ENCODE measurements around the gene LRRTM4. TPM values are rescaled to one million over a fixed set of nuclear protein-coding genes. Genes with fewer than 3 reads are reported as not detected.
"Not testable (repeated sequence)": the region's sequence is repeated elsewhere in the genome, so short reads cannot be mapped to it uniquely, and the experiment has no call there.

Gene LRRTM4
- total RNA-seq, 1 donor from 2014 or later, result 28.8 TPM

- TF ChIP-seq CTCF (IDR thresholded peaks at IDR 0.05; ENCODE audit: unreplicated experiment), result no peak
- H3K4me3 Mint-ChIP-seq, result no peak overlapping the region
- DNase-seq (ENCODE audit: low spot score in 2 of 2, unreplicated experiment in 2 of 2), result no peak
- H3K27ac Mint-ChIP-seq, result no peak overlapping the region
- no peaks in the 10 kb centered on the region for H3K4me1 Mint-ChIP-seq
- peaks cover 13% of the 10 kb centered on the region for H3K27me3 Mint-ChIP-seq (ENCODE audit: low read depth)
- peaks cover 3% of the 10 kb centered on the region for H3K9me3 Mint-ChIP-seq
- no peaks in the 10 kb centered on the region for H3K36me3 Mint-ChIP-seq
These were observed 427.1 kb downstream of the LRRTM4 start for GRCh38 chr2:77095096-77095495.

DNA sequence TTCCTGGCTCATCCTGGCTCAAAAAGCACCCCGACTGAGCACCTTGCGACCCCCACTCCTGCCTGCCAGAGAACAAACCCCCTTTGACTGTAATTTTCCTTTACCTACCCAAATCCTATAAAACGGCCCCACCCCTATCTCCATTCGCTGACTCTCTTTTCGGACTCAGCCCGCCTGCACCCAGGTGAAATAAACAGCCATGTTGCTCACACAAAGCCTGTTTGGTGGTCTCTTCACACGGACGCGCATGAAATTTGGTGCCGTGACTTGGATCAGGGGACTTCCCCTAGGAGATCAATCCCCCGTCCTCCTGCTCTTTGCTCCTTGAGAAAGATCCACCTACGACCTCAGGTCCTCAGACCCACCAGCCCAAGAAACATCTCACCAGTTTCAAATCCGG lies 433.8 kb downstream of the LRRTM4 start:
- H3K9me3 Mint-ChIP-seq; DNase-seq (ENCODE audit: low spot score in 2 of 2, unreplicated experiment in 2 of 2); H3K36me3 Mint-ChIP-seq: not testable (repeated sequence)
- Mint-ChIP-seq H3K4me3 (peak overlapping the region; percentile 68), H3K27ac (peak overlapping the region; percentile 31), H3K4me1 (peaks cover 26% of the 10 kb centered on the region), H3K27me3 (ENCODE audit: low read depth) (peaks cover 37% of the 10 kb centered on the region)

DNA sequence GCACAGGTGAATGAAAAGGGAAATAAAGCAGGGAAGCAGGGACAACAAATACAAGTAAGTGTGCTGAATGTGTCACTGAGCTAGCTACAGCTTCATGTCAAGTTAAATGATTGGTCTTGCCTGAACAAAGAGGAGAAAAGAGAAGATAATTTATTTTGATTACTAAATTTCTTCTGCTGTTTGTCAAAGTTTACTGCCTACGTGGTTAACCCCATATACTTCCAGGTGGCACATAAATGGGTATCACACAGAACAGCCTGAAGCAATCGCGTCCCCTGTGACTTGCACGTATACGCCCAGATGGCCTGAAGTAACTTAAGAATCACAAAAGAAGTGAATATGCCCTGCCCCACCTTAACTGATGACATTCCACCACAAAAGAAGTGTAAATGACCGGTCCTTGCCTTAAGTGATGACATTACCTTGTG lies 434.2 kb downstream of the LRRTM4 start:
- H3K27me3 Mint-ChIP-seq (ENCODE audit: low read depth), result peaks cover 37% of the 10 kb centered on the region
- H3K27ac Mint-ChIP-seq, result no peak overlapping the region
- no peaks in the 10 kb centered on the region for H3K36me3 Mint-ChIP-seq
- H3K4me1 Mint-ChIP-seq, result peaks cover 26% of the 10 kb centered on the region
- peaks cover 5% of the 10 kb centered on the region for H3K9me3 Mint-ChIP-seq
- H3K4me3 Mint-ChIP-seq, result peak overlapping the region; percentile 68
- DNase-seq (ENCODE audit: low spot score in 2 of 2, unreplicated experiment in 2 of 2), result no peak
- no peak for TF ChIP-seq CTCF (IDR thresholded peaks at IDR 0.05; ENCODE audit: unreplicated experiment)

GRCh38 chr2:77086478-77086877 lies 435.7 kb downstream of the LRRTM4 start:
- Mint-ChIP-seq H3K36me3 (no peaks in the 10 kb centered on the region), H3K27ac (no peak overlapping the region), H3K27me3 (ENCODE audit: low read depth) (peaks cover 37% of the 10 kb centered on the region), H3K4me3 (no peak overlapping the region), H3K9me3 (peaks cover 5% of the 10 kb centered on the region), H3K4me1 (peaks cover 26% of the 10 kb centered on the region)
- no peak for TF ChIP-seq CTCF (IDR thresholded peaks at IDR 0.05; ENCODE audit: unreplicated experiment)
- no peak for DNase-seq (ENCODE audit: low spot score in 2 of 2, unreplicated experiment in 2 of 2)

DNA sequence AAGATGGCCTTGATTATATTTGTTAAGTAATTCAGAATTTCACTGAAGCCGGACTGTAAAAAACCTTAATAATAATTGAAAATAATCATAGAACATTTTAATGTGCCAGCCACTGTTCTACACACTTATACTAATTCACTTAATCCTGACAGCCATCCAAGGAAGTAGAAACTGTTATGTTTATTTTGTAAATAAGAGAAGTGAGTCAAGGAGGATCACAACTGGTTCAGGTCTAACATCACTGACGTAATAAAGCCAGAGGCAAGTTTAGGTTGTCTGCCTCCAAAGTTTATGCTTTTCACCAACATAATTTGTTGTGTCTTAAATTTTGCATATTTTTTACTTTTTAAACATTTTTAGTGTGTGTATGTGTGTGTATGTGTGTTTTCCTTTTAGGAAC lies 436.1 kb downstream of the LRRTM4 start:
- TF ChIP-seq CTCF (IDR thresholded peaks at IDR 0.05; ENCODE audit: unreplicated experiment), result no peak
- Mint-ChIP-seq H3K36me3 (no peaks in the 10 kb centered on the region), H3K27ac (no peak overlapping the region)

DNA sequence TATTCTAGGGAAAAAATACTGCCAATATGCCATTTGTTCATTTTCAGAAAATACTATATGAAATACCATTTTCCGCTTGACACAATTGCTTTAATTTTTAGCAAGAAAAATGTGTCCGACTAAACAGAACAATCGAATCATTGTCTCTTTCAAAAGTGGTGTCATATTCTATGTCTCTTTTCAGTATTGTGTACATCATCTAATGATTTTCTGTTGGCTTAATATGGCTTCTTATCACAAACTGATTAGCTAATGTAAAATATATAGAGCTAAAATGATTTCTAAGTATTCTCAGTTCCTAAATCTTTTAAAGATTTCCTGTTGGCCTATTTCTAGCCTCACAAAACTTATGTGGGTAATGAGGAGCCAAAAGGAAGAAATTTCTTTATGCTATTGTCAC lies 436.6 kb downstream of the LRRTM4 start:
- H3K27me3 Mint-ChIP-seq (ENCODE audit: low read depth), result peaks cover 29% of the 10 kb centered on the region
- peaks cover 29% of the 10 kb centered on the region for H3K4me1 Mint-ChIP-seq
- H3K36me3 Mint-ChIP-seq, result no peaks in the 10 kb centered on the region
- DNase-seq (ENCODE audit: low spot score in 2 of 2, unreplicated experiment in 2 of 2), result no peak
- peaks cover 5% of the 10 kb centered on the region for H3K9me3 Mint-ChIP-seq
- H3K4me3 Mint-ChIP-seq, result no peak overlapping the region
- no peak for TF ChIP-seq CTCF (IDR thresholded peaks at IDR 0.05; ENCODE audit: unreplicated experiment)
- no peak overlapping the region for H3K27ac Mint-ChIP-seq

More for the DNA sequence above, 436.1 kb downstream of the LRRTM4 start:
- DNase-seq (ENCODE audit: low spot score in 2 of 2, unreplicated experiment in 2 of 2), result no peak
- Mint-ChIP-seq H3K9me3 (peaks cover 5% of the 10 kb centered on the region), H3K4me1 (peaks cover 26% of the 10 kb centered on the region), H3K27me3 (ENCODE audit: low read depth) (peaks cover 34% of the 10 kb centered on the region), H3K4me3 (no peak overlapping the region)
